Astrocyte (in vitro differentiated cells and primary cell): ENCODE measurements around the gene TPP1. TPM values are rescaled to one million over a fixed set of nuclear protein-coding genes. Genes with fewer than 3 reads are reported as not detected.

Experiments
- DNase-seq: peaks from one replicate; pipeline ENCODE4 v3.0.0-alpha.2; 2010; ENCODE audit warnings: low read depth
- FAIRE-seq: peaks from 2 replicates; lab custom pipeline; 2011; peaks lifted over from hg19 to GRCh38; lab: Jason Lieb, UNC
- H2AFZ ChIP-seq: 2 replicates; pipeline ENCODE4 v1.6.0; 2012; ENCODE audit warnings: low read depth, low read length, inconsistent platforms
- H3K27ac ChIP-seq: 2 replicates; pipeline ENCODE4 v1.5.1; 2011; ENCODE audit warnings: low read depth, low read length, inconsistent platforms
- H3K27me3 ChIP-seq: 2 replicates; pipeline ENCODE4 v1.6.0; 2011; ENCODE audit warnings: low read length, inconsistent platforms; ENCODE audit not compliant: insufficient read depth
- H3K36me3 ChIP-seq: 2 replicates; pipeline ENCODE4 v1.5.1; 2011; ENCODE audit warnings: low read length, inconsistent platforms; ENCODE audit not compliant: insufficient read depth
- H3K4me1 ChIP-seq: 2 replicates; pipeline ENCODE4 v1.5.1; 2011; ENCODE audit warnings: low read length, inconsistent platforms; ENCODE audit not compliant: insufficient read depth
- H3K4me2 ChIP-seq: 2 replicates; pipeline ENCODE4 v1.6.0; 2012; ENCODE audit warnings: low read length, inconsistent platforms
- H3K4me3 ChIP-seq: 2 replicates; pipeline ENCODE4 v1.5.1; 2011; ENCODE audit warnings: low read depth, mild to moderate bottlenecking, low read length, inconsistent platforms; ENCODE audit not compliant: insufficient read depth
- H3K79me2 ChIP-seq: 2 replicates; pipeline ENCODE4 v1.6.0; 2012; ENCODE audit warnings: mild to moderate bottlenecking, low read length, inconsistent platforms; ENCODE audit not compliant: insufficient read depth
- H3K9ac ChIP-seq: 2 replicates; pipeline ENCODE4 v1.6.0; 2012; ENCODE audit warnings: mild to moderate bottlenecking, low read length, inconsistent platforms
- H3K9me3 ChIP-seq: 2 replicates; pipeline ENCODE4 v1.5.1; 2012; ENCODE audit warnings: low read depth, mild to moderate bottlenecking, low read length, inconsistent platforms; ENCODE audit not compliant: insufficient read depth
- H4K20me1 ChIP-seq: 2 replicates; pipeline ENCODE4 v1.6.0; 2012; ENCODE audit warnings: low read length, inconsistent platforms; ENCODE audit not compliant: insufficient read depth
- H3K27ac Mint-ChIP-seq: one replicate; pipeline ENCODE4 v1.8.0; 2021; ENCODE audit warnings: mild to moderate bottlenecking, mixed read lengths; ENCODE audit not compliant: unreplicated experiment
- H3K27me3 Mint-ChIP-seq: one replicate; pipeline ENCODE4 v1.8.0; 2021; ENCODE audit warnings: low read depth, mixed read lengths; ENCODE audit not compliant: unreplicated experiment
- H3K36me3 Mint-ChIP-seq: one replicate; pipeline ENCODE4 v1.8.0; 2021; ENCODE audit warnings: low read depth, mixed read lengths; ENCODE audit not compliant: unreplicated experiment
- H3K4me1 Mint-ChIP-seq: one replicate; pipeline ENCODE4 v1.8.0; 2021; ENCODE audit warnings: low read depth, mixed read lengths; ENCODE audit not compliant: unreplicated experiment
- H3K4me3 Mint-ChIP-seq: one replicate; pipeline ENCODE4 v1.8.0; 2021; ENCODE audit warnings: mild to moderate bottlenecking, moderate library complexity, mixed read lengths; ENCODE audit not compliant: unreplicated experiment
- H3K9me3 Mint-ChIP-seq: one replicate; pipeline ENCODE4 v1.8.0; 2021; ENCODE audit warnings: mild to moderate bottlenecking, mixed read lengths; ENCODE audit not compliant: unreplicated experiment
- CTCF ChIP-seq: IDR thresholded peaks from 2 replicates; pipeline ENCODE4 v1.5.1; 2011; ENCODE audit warnings: low read depth, mild to moderate bottlenecking, inconsistent platforms, low read length, moderate library complexity; ENCODE audit not compliant: insufficient read depth
- EZH2 ChIP-seq: IDR thresholded peaks from 2 replicates; pipeline ENCODE4 v1.6.1; 2012; ENCODE audit warnings: mild to moderate bottlenecking, low read length, inconsistent platforms; ENCODE audit not compliant: insufficient read depth
- total RNA-seq: library from RNA; stranded (reverse); gene quantifications from 2 replicates; pipeline ENCODE4 v1.2.1, GENCODE V29; 2021

Gene TPP1
- total RNA-seq, 1 donor from 2014 or later = 43.4 TPM

DNA sequence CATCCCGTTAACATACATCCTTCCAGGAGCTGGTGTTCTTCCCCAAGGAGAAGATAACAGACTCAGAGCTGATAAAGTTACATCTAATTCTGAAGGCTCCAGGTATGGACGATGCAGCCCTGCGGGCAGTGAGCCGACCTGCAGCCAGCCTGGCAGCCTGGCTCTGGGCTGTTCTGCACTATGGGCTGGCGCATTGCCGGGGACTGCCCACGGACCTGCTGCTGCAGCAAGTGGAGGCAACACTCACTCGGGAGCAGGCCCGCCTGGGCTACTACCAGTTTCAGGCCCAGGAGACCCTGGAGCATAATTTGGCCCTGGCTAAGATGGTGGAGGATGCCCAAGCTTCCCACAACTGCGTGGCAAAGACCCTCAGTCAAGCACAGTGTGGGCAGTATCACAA, 55.6 kb downstream of the TPP1 start:
- Histone ChIP-seq H2AFZ (no peak overlapping the region), H3K79me2 (no peaks in the 10 kb centered on the region), H3K4me2 (no peak overlapping the region), H3K4me1 (peaks cover 10% of the 10 kb centered on the region), H3K27ac (no peak overlapping the region), H3K27me3 (no peaks in the 10 kb centered on the region), H4K20me1 (peaks cover 9% of the 10 kb centered on the region), H3K9ac (no peak overlapping the region), H3K9me3 (no peaks in the 10 kb centered on the region), H3K4me3 (no peak overlapping the region), H3K36me3 (peaks cover 2% of the 10 kb centered on the region)
- Mint-ChIP-seq H3K36me3 (peaks cover 26% of the 10 kb centered on the region), H3K27ac (no peak overlapping the region), H3K4me1 (peaks cover 6% of the 10 kb centered on the region), H3K4me3 (no peak overlapping the region), H3K9me3 (peaks cover 4% of the 10 kb centered on the region), H3K27me3 (peaks cover 3% of the 10 kb centered on the region)
- TF ChIP-seq CTCF (no peak), EZH2 (no peak)
- DNase-seq = no peak
- no peak for FAIRE-seq

DNA sequence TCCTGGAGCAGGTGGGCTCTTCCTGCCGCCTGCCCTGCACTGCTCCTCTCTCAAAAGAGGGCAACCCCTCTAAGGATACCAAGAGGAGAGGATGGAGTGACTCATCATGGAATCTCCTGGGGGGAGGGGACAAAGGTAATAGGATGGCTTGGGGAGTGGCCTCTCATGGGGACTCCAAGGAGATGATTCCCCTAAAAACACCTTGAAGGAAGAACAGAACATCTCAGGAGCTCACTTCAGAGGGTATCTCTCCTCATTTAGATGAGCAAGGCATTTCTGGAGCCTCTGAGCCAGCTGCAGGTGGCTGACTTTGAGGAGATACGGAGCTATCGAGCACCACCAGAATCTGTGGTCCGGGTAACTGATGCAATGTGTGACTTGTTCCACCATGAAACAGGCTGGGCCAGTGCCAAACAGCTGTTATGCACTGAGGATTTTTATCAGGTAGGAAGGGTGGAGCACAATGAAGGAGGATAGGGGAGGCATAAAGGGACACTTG, 56.1 kb downstream of the TPP1 start:
- H3K36me3 Mint-ChIP-seq = peaks cover 27% of the 10 kb centered on the region
- H3K27ac ChIP-seq = no peak overlapping the region
- no peak for TF ChIP-seq EZH2
- TF ChIP-seq CTCF = no peak
- H4K20me1 ChIP-seq = peaks cover 8% of the 10 kb centered on the region
- no peaks in the 10 kb centered on the region for H3K9me3 ChIP-seq
- H3K4me3 Mint-ChIP-seq = no peak overlapping the region
- H3K4me3 ChIP-seq = no peak overlapping the region
- H3K4me1 Mint-ChIP-seq = peaks cover 2% of the 10 kb centered on the region
- H3K4me1 ChIP-seq = peaks cover 5% of the 10 kb centered on the region
- H3K4me2 ChIP-seq = no peak overlapping the region
- no peak for DNase-seq
- no peak overlapping the region for H3K9ac ChIP-seq
- no peak for FAIRE-seq
- no peaks in the 10 kb centered on the region for H3K79me2 ChIP-seq
- H3K9me3 Mint-ChIP-seq = peaks cover 2% of the 10 kb centered on the region
- no peaks in the 10 kb centered on the region for H3K27me3 ChIP-seq
- no peak overlapping the region for H2AFZ ChIP-seq
- no peak overlapping the region for H3K27ac Mint-ChIP-seq
- H3K36me3 ChIP-seq = peaks cover 2% of the 10 kb centered on the region
- peaks cover 3% of the 10 kb centered on the region for H3K27me3 Mint-ChIP-seq

Other genes with a start within 250 kb of the TPP1 start
- gene SMPD1, start 228.9 kb downstream of the TPP1 start, total RNA-seq = 22.7 and 25.2 TPM in 2 replicates
- 35.5 and 36.3 TPM in 2 replicates for gene APBB1, start 200.3 kb downstream of the TPP1 start, total RNA-seq
- 1.7 and 1.9 TPM in 2 replicates for gene HPX, start 178.4 kb downstream of the TPP1 start, total RNA-seq
- 20.8 and 25.4 TPM in 2 replicates for gene TRIM3, start 145.5 kb downstream of the TPP1 start, total RNA-seq
- 66.3 and 71.8 TPM in 2 replicates for gene ARFIP2, start 138.1 kb downstream of the TPP1 start, total RNA-seq
- gene TIMM10B, start 137.9 kb downstream of the TPP1 start, total RNA-seq = 35.2 and 38.2 TPM in 2 replicates
- 8.2 and 8.3 TPM in 2 replicates for gene DNHD1, start 122.1 kb downstream of the TPP1 start, total RNA-seq
- 23.9 and 25.8 TPM in 2 replicates for gene RRP8, start 15.8 kb downstream of the TPP1 start, total RNA-seq
- gene ILK, start 15.6 kb downstream of the TPP1 start, total RNA-seq = 209 and 218 TPM in 2 replicates
- gene TAF10, start 7.2 kb downstream of the TPP1 start, total RNA-seq = 111 and 113 TPM in 2 replicates
- gene DCHS1, start 36.4 kb upstream of the TPP1 start, total RNA-seq = 7.7 and 8.4 TPM in 2 replicates
- 89.2 and 89.9 TPM in 2 replicates for gene MRPL17, start 63.9 kb upstream of the TPP1 start, total RNA-seq
- gene OR2AG2, start 152.6 kb upstream of the TPP1 start, total RNA-seq = 0.07 and 0.27 TPM in 2 replicates
- gene OR2AG1, start 163.6 kb upstream of the TPP1 start, total RNA-seq = not detected in 2 replicates
- gene OR6A2, start 180.3 kb upstream of the TPP1 start, total RNA-seq = 0.09 TPM in 1 of 2 replicates, not detected in the other
- not detected in 2 replicates for gene OR10A5, start 226.3 kb upstream of the TPP1 start, total RNA-seq
- not detected in 2 replicates for gene OR10A2, start 243.6 kb upstream of the TPP1 start, total RNA-seq